Muscle layer of duodenum (tissue), 2 donors: ENCODE data around the gene FKBP11.
A peak's percentile ranks its signal among the peaks of the same experiment; 100 is the strongest.

Source experiments
- H3K27ac ChIP-seq: one replicate; pipeline ENCODE4 v1.7.0; 2013; ENCODE audit warnings: mild to moderate bottlenecking, low read length
- H3K27me3 ChIP-seq: one replicate; pipeline ENCODE4 v1.7.0; 2013; ENCODE audit warnings: low read depth, mild to moderate bottlenecking, control low read depth, low read length
- H3K36me3 ChIP-seq, 2 donors: one replicate each; pipeline ENCODE4 v1.7.0; 2013; ENCODE audit warnings: low read length in 2 of 2, control low read depth in 1 of 2, mild to moderate bottlenecking in 1 of 2; ENCODE audit not compliant: insufficient read depth in 2 of 2, control insufficient read depth in 1 of 2
- H3K4me1 ChIP-seq, 2 donors: one replicate each; pipeline ENCODE4 v1.7.0; 2013; ENCODE audit warnings: low read length in 2 of 2, mild to moderate bottlenecking in 2 of 2, control low read depth in 1 of 2, moderate library complexity in 1 of 2; ENCODE audit not compliant: insufficient read depth in 2 of 2, control insufficient read depth in 1 of 2
- H3K4me3 ChIP-seq, 2 donors: one replicate each; pipeline ENCODE4 v1.7.0; 2013; ENCODE audit warnings: low read length in 2 of 2, low read depth in 1 of 2, mild to moderate bottlenecking in 1 of 2
- H3K9me3 ChIP-seq, 2 donors: one replicate each; pipeline ENCODE4 v1.7.0; 2013; ENCODE audit warnings: low read length in 2 of 2, control low read depth in 1 of 2, mild to moderate bottlenecking in 1 of 2; ENCODE audit not compliant: control insufficient read depth in 1 of 2
- donor health status: healthy.

FKBP11 gene

GRCh38 chr12:48966177-48966895 lies 41.0 kb upstream of the FKBP11 start:
- no peaks in the 10 kb centered on the region for H3K36me3 ChIP-seq
- H3K4me1 ChIP-seq = peaks cover 0 to 10% of the 10 kb centered on the region in 2 donors
- peaks cover 24% of the 10 kb centered on the region for H3K27me3 ChIP-seq
- no peaks in the 10 kb centered on the region for H3K9me3 ChIP-seq
- H3K4me3 ChIP-seq = no peak overlapping the region
- no peak overlapping the region for H3K27ac ChIP-seq

GRCh38 chr12:48965298-48965838 lies 40.1 kb upstream of the FKBP11 start:
- Histone ChIP-seq H3K9me3 (no peaks in the 10 kb centered on the region), H3K4me1 (peaks cover 0 to 9% of the 10 kb centered on the region in 2 donors), H3K27me3 (peaks cover 14% of the 10 kb centered on the region), H3K4me3 (no peak overlapping the region), H3K27ac (no peak overlapping the region), H3K36me3 (no peaks in the 10 kb centered on the region)

GRCh38 chr12:48961801-48962200 lies 36.5 kb upstream of the FKBP11 start:
- no peak overlapping the region for H3K4me3 ChIP-seq
- H3K27ac ChIP-seq = no peak overlapping the region
- H3K27me3 ChIP-seq = no peaks in the 10 kb centered on the region
- no peaks in the 10 kb centered on the region for H3K36me3 ChIP-seq
- no peaks in the 10 kb centered on the region for H3K4me1 ChIP-seq
- no peaks in the 10 kb centered on the region for H3K9me3 ChIP-seq

DNA sequence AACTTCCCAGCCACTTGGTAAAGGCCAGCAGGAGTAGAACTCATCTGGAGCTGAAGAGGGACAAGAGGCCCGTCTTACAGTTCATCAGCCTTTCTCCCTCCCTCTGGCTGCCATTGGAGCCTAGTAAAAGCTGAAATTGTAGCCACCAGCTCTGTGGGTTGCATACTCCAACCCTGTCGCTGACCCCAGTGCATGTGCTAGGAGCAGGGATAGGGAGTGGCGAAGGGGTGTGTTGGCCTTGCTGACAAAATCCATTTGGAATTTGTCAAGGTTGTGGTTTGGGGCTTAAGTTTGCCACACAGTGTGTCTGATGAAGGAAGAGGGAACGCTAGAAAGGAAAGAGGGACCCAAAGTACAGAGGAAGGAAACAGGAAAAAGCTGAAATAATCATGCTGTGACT lies 36.0 kb upstream of the FKBP11 start:
- Histone ChIP-seq H3K9me3 (no peaks in the 10 kb centered on the region), H3K4me1 (no peaks in the 10 kb centered on the region), H3K4me3 (no peak overlapping the region), H3K27me3 (no peaks in the 10 kb centered on the region), H3K36me3 (no peaks in the 10 kb centered on the region), H3K27ac (no peak overlapping the region)

- Histone ChIP-seq H3K27me3 (no peaks in the 10 kb centered on the region), H3K4me3 (no peak overlapping the region), H3K9me3 (no peaks in the 10 kb centered on the region), H3K36me3 (no peaks in the 10 kb centered on the region), H3K27ac (no peak overlapping the region), H3K4me1 (peaks cover 2 to 4% of the 10 kb centered on the region in 2 donors)
These were observed 35.5 kb upstream of the FKBP11 start for GRCh38 chr12:48960834-48961233.

DNA sequence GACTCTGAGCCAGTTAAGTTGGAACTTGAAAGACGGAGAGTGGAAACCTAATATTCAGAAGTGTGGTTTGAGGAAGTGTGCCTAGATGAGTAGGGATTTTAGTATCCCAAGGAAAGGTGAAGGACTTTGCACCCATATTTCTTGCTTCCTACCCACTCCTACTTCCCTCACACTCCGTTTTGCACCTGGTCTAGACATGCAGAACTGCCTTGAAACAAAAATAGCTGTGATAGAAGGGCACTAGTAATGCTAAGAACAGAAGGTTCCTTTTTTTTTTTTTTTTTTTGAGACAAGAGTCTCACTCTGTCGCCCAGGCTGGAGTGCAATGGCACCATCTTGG lies 32.7 kb upstream of the FKBP11 start:
- no peak overlapping the region for H3K27ac ChIP-seq
- peak overlapping the region; percentile 82 to 86 for H3K4me3 ChIP-seq
- no peaks in the 10 kb centered on the region for H3K27me3 ChIP-seq
- no peaks in the 10 kb centered on the region for H3K9me3 ChIP-seq
- peaks cover 9% of the 10 kb centered on the region in 2 donors for H3K4me1 ChIP-seq
- peaks cover 0 to under 1% of the 10 kb centered on the region in 2 donors for H3K36me3 ChIP-seq

DNA sequence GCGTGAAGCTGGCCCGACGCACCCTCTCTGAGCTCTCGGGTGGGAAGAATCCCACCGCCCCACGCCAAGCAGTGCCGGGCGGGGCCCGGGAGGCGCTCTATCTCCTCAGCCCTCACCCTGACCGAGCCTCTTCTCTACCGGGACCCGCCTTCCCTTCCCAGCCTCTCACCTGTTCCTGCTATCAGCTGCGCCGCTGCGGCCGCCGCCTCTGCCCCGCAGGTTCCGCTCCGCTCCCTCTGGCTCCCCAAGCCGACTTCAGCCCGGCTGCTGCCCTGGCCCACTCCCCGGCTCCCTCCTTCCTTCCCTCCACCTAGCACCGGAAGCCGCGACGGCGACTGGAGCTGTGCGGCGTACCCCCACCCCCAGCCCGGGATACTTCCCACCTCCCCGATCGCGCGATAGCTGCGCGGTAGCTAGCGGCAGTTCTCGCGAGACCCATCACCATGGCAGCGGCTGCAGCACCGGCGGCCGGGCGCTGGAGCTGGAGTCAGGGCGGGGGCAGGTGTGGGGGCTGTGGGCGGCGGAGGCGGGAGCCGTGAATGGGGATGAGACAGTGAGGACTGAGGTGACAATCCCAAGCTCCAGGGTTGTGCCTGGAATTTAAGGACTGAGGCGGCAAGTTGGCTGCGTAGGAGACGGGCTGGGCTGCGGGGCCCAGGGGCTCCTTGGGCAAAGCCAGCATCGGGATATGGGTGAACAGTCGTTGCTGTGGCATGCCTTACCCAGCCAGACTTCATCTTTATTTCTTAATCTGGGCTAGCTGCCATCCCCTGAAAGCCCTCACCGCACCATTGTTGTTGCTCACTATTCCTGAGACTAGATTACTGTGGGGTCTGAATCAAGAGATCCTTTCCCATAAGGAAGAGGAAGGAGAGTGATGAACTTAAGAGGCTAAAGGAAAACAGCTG lies 32.1 kb upstream of the FKBP11 start, which contains the start of gene ARF3:
Gene ARF3 (minus strand): TSS at position 347 of the 908 bp plus-strand sequence. CDS start 16,392 bp downstream, outside the sequence.
- H3K4me3 ChIP-seq = peak within 1 kb of the TSS; percentile 82 to 86
- peaks cover 9% of the 10 kb centered on the region in 2 donors for H3K4me1 ChIP-seq
- H3K27ac ChIP-seq = peak within 1 kb of the TSS; percentile 87
- no peaks in the 10 kb centered on the region for H3K9me3 ChIP-seq
- no peaks in the 10 kb centered on the region for H3K27me3 ChIP-seq
- H3K36me3 ChIP-seq = peaks cover 0 to 7% of the 10 kb centered on the region in 2 donors

DNA sequence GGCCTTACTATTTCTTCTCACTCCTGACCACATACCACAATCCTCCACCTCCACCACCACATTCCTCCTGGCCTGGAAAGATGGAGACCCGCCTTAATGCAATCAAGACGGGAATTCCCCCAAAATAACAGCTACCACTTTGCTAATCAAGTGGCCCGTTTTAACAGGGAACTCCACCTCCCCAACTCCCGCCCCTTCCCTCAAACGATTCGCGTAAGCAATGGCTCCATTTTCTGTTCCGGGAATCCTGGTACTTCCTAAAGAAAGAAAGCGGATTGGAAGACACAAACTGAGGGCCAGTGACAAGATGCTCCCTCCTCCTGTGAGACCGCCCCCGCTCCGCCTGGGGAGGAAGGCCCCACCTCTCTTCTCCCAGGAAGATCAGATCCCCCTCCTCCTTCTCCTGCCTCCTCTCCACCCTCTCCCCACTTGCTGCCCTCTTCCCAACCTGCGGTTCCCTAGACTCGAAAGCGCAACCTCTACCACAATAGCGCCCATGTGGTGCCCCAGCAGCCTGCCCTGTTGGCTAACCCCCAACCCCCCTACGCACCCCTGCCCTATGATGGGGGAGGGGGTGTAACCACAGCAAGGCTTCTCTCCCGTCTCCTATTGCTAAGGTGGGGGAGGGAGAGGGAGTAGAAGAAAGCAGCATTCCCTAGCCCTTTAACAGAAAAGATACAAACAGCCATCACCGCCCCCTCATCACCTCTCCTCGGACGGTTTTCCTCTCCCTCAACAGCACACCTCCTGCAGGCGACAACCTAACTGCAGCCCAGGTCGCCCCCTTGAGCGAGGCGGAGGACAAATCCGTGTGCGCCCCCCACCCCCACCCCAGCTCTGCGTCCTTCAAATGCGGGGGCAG lies 31.2 kb upstream of the FKBP11 start:
- H3K4me3 ChIP-seq = peak overlapping the region; percentile 82 to 86
- H3K4me1 ChIP-seq = peaks cover 9% of the 10 kb centered on the region in 2 donors
- H3K27me3 ChIP-seq = no peaks in the 10 kb centered on the region
- peak overlapping the region; percentile 87 for H3K27ac ChIP-seq
- H3K36me3 ChIP-seq = peaks cover 0 to 8% of the 10 kb centered on the region in 2 donors
- no peaks in the 10 kb centered on the region for H3K9me3 ChIP-seq

DNA sequence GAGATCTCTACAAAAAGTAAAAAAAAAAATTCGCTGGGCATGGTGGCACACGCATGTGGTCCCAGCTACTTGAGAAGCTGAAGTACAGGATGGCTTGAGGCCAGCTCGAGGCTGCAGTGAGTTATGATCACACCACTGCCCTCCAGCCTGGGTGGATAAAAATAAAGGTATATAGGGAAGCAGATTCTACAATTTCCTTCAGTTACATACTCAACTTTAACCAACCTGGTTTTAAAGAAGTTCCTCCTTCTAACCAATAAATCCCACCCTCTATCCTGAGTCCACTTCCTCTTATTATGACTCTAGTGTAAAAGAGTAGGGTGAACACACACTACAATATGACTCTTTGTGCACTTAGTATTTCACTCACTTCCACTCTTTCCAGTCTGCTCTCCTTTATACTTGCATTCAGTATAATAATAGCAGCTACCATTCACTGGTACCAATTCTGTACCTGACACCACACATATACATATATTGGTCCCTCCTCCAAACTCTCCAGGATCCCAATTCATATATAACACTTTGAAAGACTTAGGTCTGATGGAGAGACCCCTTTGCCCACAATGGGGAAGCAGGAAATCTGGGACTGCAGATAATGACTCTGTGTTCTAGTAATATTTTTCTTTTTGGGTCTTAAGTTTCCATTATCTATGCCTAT lies 29.7 kb upstream of the FKBP11 start:
- no peaks in the 10 kb centered on the region for H3K9me3 ChIP-seq
- peaks cover 9% of the 10 kb centered on the region in 2 donors for H3K4me1 ChIP-seq
- no peak overlapping the region for H3K27ac ChIP-seq
- no peak overlapping the region for H3K4me3 ChIP-seq
- H3K27me3 ChIP-seq = no peaks in the 10 kb centered on the region
- peaks cover 0 to 8% of the 10 kb centered on the region in 2 donors for H3K36me3 ChIP-seq

GRCh38 chr12:48954061-48954460 lies 28.8 kb upstream of the FKBP11 start:
- Histone ChIP-seq H3K9me3 (no peaks in the 10 kb centered on the region), H3K4me1 (peaks cover 9% of the 10 kb centered on the region in 2 donors), H3K36me3 (peaks cover 0 to 8% of the 10 kb centered on the region in 2 donors), H3K27me3 (no peaks in the 10 kb centered on the region), H3K27ac (no peak overlapping the region), H3K4me3 (no peak overlapping the region)
